Ramos (cell line): Measurements from ENCODE around the gene CDS2.

ENCODE experiments used
- in situ Hi-C: fragments of 300-500 bp; cut with MboI; formaldehyde crosslinking; loops from one replicate; pipeline ENCODE4 v1.14.3; 2022; ENCODE audit warnings: low sequenced_read_pairs; ENCODE audit not compliant: unreplicated experiment

The CDS2 gene

DNA sequence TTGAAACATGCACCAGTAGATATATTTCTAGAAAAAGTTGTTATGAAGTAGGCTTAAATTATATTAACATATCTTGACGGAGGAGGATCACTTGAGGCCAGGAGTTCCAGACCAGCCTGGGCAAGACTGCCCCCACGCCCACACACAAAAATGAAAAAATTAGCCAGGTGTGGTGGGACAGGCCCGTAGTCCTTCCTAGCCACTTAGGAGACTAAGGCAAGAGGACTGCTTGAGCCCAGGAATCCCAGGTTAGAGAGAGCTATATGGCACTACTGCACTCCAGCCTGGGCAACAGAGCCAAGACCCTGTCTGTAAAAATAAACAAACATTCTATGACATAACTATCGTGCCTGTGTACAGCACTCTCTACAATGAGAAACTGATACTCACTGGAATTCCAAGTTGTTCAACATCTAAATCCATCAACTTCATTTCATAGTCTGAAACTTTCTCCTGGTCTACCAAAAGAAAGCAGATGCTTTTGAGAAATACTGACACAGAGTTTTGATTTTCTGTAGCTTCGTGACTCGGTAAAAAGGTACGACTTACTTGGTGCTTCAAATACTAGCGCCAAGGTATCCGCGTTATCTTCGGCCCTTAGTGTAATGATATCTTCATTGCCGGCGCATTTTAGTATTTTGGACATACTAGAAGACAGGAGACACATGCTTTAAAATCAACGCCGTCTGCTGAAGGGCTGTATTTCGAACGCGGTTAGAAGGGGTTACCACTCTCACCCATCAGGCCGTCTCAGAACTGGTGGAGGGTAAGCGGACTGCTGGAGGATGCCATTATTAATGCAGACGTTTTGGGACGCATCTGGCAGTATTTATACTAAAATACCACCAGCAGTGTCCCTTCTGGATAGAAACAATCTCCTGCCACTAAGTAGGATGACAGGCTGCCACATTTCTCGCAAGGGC, 8.3 kb upstream of the CDS2 start:
- in situ Hi-C loops = no loop called here

DNA sequence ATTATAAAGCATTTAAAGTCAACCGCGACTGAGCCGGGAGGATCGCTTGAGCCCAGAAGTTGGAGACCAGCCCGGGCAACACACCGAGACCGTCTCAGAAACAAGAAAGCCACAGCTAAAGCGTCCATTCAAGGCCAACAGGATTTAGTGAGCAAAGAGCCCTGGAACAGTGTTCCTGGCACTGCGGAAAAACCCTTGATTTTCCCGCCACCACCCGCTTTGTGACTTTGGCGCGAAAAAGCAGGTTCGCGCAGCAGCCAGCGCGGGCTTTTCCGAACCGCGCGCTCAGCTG, 7.7 kb upstream of the CDS2 start:
- in situ Hi-C loops = no loop called here

DNA sequence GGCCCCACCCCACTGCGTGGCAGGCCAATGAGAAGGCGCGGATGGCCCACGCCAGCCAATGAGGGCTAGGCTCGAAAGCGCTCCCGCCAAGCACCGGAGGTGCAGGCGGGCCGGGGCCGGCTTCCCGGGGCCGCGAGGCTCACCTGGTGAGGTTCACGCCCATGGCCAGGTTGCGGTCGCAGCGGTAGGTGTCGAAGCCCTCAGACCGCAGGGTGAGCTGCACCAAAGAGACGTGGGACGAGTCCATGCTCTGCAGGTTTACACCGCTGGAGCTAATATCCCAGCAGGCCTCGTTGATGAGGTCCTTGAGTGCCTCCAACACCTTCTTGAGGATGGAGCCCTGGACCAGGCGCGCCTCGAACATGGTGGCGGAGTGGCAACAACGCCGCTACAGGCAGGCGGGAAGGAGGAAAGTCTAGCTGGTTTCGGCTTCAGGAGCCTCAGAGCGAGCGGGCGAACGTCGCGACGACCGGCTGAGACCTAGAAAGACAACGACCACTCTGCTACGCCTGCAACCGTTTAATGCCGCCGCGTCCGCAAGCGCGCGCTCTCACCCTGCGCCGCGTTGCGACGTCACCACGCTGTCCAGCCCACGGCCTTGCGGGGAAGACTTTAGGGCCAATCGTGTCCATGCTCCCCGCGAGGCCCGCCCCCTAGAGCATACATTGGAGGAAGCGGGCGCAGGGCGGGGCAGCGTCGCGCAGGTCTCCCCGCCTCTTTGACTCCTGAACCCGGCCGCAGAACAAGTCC, 7.2 kb upstream of the CDS2 start, which contains the start of gene PCNA:
TSS of gene PCNA (minus strand) at position 524 of the 750 bp plus-strand sequence. CDS start at position 364, 160 bp downstream.
- in situ Hi-C loops = no loop called here

DNA sequence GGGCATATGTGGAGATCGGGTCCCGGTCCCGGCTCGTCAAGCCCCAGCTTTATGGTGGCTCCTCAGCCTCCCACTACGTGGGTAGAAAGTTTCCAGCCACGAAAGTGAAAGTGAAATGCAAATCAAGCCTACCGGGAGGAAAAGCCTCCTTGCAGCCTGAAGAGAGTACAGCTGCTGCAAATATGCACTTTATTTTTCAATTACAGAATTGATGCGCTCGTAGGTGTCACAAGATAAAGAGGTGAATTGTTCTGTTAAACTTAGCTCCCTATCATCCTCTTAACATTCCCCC, 6.7 kb upstream of the CDS2 start:
- in situ Hi-C loops = no loop called here

DNA sequence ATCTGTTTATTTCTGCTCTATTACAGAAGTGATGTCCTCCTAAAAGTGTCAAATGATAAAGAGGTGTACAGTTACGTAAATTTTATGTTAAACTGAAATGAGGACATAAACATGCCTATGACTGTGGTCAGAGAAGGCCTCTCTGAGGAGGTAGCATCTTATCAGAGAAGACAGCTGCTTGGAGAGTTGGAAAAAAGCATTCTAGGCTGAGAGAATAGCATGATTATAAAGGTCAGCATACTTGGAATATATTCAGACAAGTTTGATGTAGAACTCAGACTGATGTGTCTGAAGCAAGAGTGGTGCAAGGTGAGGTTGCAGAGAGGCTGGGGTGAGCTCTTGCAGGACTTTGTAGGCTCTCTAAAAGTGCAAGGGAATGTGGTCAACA, 3.9 kb upstream of the CDS2 start:
- in situ Hi-C loops = no loop called here

DNA sequence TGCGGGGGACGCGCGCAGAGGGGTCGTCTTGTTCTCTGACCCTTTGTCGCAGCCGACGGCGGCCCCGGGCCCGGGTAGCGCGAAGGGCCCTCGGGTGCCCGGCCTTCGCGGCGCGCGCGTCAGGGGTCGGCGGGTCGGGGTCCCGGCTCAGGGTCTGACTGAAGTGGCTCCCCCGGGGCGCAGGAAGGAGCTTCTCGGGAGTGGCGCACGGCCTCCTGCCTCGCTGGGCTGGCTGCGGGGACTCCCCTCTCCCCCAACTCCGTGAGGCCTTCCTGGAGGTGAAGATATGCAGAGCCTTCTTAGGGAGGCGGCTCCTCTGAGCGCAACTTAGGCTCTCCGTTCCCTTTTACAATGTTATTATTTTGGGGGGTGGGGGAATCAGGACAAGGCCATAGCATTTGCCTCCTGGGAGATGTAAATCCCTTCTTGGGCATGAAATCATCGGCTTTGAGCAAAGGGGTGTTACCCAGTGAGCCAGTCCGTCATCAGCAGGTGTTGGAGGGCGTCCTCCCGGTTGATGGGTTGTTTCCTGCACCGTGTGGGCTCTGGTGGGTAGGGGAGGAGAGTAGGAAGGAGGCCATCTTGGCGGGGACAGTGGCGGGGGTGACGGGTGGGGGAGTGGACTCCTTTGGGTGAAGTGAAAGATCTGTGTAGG, 523 bp downstream of the CDS2 start:
- in situ Hi-C loops = loop anchor here (5.0 kb wide), 1 partner anchor 60 kb away; no protein-coding TSS in a partner anchor

DNA sequence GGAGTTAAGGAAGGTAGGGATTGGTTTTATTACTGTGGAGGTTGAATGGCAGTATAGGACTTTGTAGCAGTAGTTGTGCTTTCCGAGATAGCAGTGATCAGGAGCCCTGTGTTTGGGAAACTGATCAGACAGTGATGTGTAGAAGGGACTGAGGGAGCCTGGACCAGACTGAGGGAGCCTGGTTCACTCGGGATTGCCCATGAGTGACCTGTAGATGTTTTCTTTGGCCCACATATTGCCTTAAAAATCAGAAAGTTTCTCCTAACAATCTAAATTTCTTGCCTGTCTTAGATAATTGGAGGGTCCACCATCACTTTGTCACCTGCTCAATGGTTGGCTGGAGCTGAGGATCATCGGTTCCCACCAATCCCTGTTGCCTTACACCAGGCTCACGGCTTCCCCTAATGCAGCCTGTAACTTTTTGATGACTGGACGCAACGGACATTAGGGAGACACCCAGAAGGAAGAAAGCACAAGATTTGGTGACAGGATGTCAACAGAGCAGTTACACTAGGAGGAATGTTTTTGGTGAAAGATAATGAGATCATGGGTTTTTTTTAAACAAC, 1.1 kb downstream of the CDS2 start:
- in situ Hi-C loops = loop anchor here (5.0 kb wide), 1 partner anchor 59 kb away; no protein-coding TSS in a partner anchor

DNA sequence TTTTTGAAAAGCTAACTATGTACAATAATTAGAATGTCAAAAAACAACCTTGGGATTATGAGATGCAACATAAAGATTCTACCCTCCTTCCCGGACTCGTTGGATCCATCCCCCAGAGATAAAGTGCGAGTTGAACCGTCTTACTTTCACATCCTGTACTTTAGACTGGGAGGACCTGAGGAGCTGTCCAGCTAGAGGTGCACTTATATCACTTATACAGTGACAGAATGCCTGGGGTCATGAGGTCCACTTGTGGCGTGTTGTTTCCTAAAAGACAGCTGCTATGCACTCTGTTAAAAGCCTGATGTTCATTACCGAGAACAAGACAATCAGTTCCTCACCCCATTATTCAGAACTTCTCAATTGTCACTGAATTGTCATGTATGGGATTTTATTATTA, 2.1 kb downstream of the CDS2 start:
- in situ Hi-C loops = loop anchor here (5.0 kb wide), 1 partner anchor 58 kb away; no protein-coding TSS in a partner anchor

DNA sequence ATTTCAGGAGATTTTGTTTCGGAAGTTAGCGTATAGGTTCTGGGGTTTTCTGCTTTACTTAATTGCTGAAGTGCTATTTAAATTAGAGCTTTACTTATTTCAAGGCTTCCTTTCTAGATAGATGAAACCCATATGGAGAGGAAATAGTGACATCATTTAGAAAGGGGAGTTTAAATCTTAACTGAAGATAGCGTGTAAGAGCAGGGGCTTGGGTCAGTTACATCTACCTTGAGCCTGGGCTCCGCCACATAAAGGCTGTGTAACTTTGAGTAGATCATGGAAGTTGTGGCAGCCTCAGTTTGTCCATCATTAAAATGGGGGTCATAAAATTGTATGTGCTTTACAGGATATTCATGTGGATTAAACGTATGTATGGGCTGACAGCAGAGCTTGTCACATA, 4.7 kb downstream of the CDS2 start:
- in situ Hi-C loops = no loop called here

DNA sequence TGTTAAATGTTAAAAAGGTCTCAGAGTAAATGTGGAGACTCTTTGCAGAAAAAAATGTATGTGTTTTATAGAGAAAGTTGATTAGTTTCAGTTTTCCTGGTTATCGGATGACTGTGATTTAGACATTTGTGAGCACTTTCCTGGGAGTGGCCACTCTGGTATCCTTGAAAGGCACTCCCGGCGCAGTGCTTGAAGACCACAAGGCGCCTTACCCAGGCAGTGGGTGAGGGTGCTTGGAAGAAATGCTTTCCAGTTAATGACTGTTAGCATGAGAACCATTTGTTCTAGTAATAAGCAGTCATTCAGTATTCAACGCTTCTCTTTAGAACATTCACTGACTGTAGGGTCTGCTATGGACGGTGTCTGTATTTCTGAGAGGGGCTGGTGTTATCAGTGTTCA, 7.2 kb downstream of the CDS2 start:
- in situ Hi-C loops = no loop called here

DNA sequence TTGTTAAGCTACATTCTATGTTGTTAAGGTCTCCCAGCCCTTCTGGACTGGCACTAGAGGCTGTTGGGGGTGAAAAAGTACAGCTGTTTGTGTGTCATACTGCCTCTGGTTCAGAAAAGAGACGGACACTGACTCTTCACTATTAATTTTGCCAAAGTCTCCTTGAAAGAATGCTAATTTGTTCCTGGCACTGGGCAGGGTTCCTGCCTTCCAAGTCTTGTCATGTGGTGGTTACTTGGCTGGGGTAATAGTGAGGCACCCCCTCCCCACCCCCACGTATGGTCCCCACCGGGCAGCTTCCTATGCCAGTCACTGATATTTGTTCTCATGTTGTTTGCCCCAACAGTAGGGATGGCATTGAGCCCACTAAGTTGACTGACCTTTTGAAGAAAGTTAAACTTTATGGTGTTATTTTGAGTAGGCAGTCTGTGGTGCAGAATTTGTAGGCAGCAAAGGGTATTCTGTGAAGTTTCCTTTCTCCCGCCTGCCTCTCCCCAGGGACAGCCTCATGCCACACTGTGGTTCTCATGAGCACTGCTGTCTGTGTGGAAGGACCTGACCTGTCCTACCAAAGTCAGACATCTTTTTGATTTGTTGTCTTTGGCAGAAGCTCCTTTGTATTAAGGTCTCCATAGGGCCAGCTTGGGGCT, 8.7 kb downstream of the CDS2 start:
- in situ Hi-C loops = no loop called here

DNA sequence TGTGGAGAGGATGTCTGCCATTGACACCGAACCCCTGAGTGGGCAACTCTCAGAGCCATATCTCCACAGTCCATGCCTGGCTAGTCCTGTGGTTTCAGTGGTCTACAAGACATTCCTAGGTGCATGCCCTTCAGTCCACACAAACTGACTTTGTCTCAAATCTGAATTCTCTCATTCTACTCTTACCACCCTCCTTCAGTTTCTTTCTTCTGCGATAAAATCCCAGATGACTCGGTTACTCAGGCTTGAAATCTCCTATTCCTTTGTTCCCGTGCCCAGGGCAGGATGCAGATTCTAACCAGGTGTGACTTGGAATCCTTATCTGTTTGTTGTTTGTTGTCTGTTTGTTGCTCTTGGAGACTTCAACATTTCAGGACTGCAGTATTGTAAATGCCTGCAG, 9.3 kb downstream of the CDS2 start:
- in situ Hi-C loops = no loop called here

DNA sequence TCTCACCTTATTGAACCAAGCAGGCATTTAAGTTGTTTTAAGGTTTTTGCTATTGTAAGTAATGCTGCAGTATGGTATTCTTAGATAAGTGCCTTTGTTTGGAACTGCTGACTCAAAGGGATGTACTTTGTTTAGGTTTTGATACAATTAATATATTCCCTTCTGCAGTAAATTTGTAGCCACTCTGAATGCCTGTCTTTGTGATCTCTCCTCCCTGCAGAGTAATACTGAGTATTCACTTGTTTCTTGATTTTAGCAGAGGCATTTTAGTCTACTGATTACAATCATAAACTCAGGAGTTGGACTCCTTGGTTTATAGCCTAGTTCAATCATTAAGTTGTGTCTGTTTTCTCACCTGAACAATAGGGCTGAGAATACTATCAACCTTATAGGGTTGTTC, 13.4 kb downstream of the CDS2 start:
- in situ Hi-C loops = no loop called here

DNA sequence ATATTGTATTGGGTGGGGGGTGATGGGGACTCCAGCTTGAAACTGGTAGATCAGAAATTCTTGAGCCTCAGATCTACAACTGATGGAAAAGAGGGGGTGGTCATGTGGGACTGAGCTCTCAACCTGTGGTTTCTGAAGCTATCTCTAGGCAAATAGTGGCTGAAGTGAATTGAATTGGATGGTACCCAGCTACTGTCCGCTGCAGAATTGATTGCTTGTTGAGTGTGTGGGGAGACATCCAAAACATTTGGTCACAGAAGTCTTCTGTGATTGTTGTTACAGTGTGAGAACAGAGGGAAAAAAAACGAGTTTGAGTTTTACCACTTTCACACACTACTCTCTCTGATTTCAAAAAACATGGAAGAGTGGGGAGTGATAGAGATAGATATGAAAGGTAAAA, 14.8 kb downstream of the CDS2 start:
- in situ Hi-C loops = no loop called here

DNA sequence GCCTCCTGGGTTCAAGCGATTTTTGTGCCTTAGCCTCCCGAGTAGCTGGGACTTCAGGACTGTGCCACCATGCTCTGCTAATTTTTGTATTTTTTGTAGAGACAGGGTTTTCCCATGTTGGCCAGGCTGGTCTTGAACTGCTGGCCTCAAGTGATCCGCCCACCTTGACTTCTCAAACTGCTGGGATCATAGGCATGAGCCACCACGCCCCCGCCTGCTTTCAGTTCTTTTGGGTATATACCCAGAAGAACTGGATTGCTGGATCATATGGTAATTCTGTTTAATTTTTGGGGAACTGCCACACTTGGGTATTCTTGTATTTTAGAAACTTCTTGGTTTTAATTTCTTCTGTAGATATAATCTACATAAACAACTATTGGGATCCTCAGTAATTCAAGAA, 17.0 kb downstream of the CDS2 start:
- in situ Hi-C loops = no loop called here

DNA sequence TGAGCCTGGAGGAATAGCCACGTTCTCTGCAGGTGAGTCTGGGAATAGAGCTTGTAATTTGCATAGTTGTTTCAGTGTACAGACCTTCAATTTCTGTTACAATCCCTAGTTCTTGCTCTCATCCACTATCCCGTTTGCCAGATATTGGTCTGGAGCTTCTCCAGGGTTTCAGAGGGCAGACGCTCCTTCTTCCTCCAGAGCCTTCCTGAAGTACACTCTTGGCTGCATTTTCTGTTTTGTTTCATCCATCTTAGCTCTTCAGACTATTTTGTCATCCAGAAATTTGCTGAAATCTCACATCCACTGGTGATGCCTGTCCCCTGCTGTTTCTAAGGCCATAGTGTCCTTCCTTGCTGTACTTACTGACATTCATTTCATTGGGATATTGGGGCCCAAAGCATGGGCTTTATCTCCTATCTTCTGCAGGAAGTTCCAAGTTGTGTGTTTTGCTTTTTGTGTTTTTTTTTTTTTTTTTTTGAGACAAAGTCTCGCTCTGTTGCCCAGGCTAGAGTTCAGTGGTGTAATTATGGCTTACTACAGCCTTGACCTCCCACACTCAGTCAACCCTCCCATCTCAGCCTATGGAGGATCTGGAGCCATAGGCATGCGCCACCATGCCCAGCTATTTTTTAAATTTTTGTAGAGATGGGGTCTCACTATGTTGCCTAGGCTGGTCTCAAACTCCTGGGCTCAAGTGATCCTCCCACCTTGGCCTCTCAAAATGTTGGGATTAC, 18.7 kb downstream of the CDS2 start:
- in situ Hi-C loops = no loop called here

DNA sequence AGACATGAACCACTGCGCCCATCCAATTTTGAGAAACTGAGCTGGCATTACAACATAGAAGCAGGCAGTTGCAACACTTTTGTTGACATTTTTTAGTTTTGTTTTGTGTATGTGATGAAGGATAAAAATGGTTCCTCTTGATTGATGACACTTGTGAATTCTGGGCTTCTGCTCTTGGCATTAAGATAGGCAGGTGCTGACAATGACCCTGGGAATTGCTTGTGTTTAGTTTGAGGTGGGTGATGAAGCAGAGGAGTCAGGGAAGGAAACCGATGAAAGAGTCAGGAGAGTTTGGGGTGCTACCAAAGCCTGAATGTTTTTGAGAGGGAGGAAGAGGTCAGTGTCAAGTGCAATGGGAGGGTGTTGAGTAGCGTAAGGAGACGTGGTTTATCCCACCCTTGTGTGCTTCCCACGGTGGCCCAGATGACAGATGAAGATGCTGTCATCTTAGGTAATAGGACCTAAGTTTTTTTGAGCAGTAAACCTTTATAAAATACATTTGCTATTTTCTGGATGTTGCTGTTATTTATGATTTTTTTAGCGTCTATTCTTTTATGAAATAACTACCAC, 19.4 kb downstream of the CDS2 start:
- in situ Hi-C loops = no loop called here

DNA sequence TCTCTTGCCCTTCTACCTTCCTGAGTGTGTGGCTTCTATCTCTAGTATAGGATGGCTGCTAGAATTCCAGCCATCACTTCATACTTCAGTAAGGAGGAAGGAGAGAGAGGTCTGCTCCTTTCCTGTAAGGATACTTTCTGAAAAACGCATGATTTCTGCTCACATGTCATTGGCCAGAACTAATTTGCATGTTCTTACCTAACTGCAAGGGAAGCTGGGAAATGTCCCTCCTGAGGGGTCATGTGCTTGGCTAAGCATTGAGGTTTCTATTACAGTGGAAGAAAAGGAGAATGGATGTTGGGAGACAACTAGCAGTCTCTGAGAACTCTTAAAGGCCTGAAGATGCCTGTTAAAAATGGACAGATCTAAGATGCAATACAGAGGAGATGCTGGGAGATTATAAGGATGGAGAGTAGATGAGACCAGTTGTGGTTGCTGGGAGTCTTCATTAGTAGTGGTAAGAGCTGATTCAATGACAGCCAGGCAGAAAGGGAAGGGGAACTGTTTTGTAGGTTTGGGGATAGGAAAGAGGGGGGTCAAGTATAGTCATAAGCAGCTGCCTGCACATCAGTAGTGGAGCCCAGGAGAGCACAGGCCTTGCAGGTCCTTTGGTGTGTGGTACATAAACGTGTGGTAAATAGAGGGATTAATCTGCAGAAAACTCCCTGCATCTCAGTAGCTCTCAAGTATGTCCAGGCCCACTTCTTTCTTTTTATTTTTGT, 20.2 kb downstream of the CDS2 start:
- in situ Hi-C loops = no loop called here

DNA sequence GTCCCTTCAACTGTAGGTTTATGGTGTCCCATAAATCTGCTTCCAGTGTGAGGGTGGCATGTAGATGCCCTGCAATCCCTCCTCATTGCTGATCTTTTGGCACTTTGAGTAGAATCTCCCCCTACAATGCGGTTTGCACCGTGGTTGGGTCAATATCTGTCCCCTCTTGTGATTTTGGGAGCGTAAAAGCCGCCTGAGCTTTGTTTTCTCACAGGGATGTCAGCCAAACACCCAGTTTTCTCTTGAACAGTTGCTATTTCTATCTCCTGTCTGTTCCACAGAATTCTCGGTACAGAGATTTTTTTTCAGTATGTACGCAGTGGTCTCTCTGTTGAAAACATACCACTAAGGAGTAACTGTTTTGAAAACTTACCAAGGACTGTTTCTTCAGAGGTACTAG, 21.8 kb downstream of the CDS2 start:
- in situ Hi-C loops = no loop called here
